HG02981 (cell line): ENCODE results near the gene PDCD11.
"Not testable (repeated sequence)": the region's sequence is repeated elsewhere in the genome, so short reads cannot be mapped to it uniquely, and the experiment has no call there.

Experiments
- ATAC-seq: cut with Tn5 transposase; IDR thresholded peaks from one replicate; pipeline ENCODE4 v1.9.1; 2021; ENCODE audit warnings: mild to moderate bottlenecking, moderate library complexity; ENCODE audit not compliant: unreplicated experiment

PDCD11 gene

DNA sequence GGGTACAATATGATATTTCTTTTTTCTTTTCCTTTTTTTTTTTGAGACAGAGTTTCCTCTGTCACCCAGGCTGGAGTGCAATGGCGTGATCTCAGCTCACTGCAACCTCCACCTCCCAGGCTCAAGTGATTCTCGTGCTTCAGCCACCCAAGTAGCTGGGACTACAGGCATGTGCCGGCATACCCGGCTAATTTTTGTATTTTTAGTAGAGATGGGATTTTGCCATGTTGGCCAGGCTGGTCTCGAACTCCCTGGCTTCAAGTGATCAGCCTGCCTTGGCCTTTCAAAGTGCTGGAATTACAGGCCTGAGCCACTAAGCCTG lies 20.7 kb downstream of the PDCD11 start:
- not testable (repeated sequence) for ATAC-seq

DNA sequence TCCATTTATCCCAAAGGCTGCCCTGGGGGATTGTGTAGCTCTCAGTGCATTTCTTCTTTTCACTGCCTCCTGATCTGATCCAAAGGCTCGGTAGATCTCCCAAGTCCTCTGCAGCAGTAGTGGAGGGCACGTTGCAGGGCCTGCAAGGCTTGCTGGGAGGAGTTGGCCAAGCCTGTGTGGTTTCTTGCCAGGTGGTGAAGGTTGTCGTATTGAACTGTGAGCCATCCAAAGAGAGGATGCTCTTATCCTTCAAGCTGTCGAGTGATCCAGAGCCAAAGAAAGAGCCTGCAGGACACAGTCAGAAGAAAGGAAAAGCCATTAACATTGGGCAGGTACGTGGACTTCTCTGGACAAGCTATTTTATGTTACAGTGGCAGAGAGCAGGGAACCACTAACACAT lies 21.2 kb downstream of the PDCD11 start:
- ATAC-seq: no peak

DNA sequence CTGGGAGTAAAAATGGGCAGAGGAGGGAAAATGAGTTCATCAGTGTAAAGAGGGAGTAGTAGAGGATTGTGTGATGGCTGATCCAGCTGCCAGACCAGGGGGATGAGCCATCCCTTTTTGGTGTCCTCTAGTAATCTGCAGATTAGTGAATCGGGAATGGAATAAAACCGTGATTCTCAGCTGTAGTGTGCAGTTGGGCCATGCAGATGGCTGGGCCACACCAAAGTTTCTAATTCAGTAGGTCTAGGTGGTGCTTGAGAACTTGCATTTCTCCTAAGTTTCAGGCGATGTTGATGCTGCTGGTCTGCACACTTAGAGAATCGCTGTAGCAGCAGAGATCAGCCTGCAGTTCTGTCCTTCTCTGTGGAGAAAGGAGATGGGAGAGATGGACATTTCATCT lies 22.7 kb downstream of the PDCD11 start:
- no peak for ATAC-seq

DNA sequence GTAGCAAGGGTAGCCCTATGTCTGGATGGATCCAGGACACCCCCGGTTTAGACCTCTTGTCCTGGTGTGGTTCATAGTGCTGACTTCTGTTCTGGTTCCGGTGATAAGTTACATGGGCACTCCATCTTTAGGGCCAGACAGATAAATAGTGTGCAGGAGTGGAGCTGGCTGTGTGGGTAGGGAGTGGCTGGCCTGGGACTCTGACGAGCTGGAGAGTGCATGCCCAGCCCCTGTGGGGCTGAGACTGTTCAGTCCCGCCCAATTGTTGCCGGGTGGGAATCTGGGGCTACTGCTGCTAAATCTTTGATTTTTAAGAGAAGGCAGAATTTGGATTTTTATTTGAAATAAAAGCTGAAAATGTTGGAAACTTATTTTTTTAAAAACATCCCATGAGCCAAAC lies 27.3 kb downstream of the PDCD11 start:
- no peak for ATAC-seq

DNA sequence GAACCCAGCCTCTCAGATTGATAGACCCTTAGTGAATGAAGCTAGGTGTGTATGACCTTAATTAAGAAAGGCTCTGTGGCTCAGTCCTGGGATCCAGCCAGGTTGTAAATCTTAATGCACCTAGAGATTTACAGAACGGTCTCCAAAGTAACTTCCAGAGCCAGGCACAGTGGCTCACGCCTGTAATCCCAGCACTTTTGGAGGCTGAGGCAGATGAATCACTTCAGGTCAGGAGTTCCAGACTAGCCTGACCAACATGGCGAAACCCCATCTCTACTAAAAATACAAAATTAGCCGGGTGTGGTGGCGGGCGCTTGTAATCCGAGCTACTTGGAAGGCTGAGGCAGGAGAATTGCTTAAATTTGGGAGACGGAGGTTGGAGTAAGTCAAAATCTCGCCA lies 31.4 kb downstream of the PDCD11 start:
- ATAC-seq: no peak

DNA sequence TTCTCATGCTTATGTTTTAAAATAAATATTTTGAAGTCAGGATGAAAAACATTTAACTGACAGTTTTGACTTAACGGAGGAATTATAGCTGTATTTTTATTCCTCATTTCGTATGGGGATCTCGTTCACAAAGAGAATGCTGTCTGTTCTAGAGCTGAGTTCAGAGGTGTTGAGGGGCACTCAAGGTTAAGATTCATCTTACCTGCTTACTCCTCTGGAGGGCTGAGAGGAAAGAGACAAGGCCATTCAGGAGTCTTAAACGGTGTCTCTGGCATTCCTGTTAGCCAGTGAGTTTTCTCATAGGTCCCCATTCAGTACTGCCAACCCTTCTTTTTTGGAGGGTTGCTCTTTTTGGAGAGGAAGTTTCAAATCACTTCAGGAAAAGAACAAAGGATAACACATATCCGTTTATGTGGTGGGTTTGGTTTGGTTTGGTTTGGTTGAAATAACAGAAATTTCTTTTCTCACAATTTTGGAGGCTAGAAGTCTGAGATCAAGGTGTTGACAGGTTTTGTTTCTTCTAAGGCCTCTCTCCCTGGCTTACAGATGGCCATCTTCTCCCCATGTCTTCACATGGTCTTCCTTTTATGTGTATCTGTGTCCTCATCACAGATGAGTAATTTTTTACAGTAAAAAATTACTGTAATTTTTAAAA lies 32.7 kb downstream of the PDCD11 start:
- no peak for ATAC-seq

DNA sequence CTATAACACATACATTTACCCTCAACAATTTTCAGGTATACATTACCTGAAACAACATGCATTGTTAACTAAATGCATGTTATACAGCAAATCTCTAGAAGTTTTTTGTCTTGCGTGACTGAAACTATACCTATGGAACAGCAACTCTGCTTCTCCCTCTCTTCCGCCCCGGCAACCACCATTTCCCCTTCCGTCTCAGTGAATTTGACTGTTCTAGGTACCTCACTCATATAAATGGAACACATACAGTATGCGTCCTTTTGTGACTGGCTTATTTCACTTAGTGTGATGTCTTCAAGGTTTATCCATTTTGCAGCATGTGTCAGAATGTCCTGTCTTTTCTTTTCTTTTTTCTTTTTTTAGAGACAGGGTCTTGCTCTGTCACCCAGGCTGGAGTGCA lies 33.2 kb downstream of the PDCD11 start:
- no peak for ATAC-seq

DNA sequence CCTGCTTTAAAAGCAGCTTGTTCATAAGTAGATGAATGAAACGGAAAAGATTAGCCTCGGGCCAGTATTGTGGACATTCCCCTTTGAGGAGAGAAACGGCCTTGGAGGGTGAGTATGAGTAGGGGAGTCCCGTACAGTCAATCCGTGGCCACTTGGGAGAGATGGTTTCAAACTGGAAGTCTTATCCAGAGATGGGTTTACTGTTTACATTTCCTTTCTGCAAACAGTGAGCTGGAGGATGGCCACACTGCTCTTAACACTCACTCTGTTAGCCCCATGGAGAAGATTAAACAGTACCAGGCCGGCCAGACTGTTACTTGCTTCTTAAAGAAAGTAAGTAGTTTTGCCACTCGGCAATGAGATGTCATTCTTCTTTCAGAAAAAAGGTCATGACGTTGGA lies 35.5 kb downstream of the PDCD11 start:
- no peak for ATAC-seq

DNA sequence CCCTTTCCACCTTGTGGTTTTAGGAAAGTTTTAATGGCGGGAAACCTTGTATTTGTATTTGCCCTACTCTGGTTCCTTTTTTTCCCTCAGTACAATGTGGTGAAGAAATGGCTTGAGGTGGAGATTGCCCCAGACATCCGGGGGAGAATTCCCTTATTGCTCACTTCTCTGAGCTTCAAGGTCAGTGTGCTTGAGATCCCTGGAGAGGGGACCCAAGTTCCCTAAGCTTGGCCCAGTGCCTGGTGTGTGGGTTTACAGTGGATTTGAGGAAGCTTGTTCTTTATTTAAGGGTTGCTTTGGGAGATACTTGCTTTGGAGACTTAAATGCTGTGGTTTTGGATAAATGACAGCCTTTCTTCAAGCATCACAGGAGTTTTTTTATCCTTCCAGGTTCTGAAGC lies 37.4 kb downstream of the PDCD11 start:
- no peak for ATAC-seq

DNA sequence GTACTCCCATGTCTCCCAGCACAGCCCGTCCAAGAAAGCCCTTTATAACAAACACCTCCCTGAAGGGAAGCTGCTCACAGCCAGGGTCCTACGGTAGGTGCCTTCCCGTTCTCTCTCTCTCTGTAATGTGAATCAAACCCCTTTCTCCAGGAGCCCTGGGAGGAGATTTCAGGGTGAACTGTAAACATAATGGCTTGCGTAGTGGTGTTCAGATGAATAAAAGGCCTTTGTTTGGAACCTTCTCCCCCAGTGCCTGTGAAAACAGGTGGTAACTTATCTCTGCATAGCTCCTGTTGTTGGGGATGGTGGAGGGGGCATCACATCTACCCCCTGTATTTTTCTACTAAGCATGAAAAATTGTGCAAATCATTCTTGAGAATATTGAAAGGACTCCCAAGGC lies 43.4 kb downstream of the PDCD11 start:
- ATAC-seq: no peak

DNA sequence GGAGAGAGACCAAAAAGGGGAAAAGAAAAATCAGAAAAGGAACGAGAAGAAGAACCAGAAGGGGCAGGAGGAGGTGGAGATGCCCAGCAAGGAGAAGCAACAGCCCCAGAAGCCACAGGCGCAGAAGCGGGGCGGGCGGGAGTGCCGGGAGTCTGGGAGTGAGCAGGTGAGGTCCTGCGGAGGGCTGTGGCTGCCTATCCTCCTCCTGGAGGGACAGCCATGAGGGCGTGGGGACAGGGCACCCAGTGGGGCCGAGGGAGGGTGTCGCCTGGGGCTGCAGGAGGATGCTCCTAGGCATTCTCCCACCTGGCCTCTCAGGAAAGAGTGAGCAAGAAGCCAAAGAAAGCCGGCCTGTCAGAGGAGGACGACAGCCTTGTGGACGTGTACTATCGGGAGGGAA lies 44.0 kb downstream of the PDCD11 start:
- no peak for ATAC-seq

DNA sequence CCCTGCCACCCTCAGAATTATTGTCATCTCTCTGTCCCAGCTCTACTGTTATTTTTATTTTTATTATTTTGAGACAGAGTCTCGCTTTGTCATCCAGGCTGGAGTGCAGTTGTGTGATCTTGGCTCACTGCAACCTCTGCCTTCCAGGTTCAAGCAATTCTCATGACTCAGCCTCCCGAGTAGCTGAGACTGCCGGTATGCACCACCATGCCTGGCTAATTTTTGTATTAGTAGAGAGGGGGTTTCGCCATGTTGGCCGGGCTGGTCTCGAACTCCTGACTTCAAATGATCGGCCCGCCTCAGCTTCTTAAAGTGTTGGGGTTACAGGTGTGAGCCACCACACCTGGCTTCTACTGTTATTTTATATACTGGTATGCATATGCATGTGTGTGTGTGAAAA lies 44.8 kb downstream of the PDCD11 start:
- no peak for ATAC-seq

DNA sequence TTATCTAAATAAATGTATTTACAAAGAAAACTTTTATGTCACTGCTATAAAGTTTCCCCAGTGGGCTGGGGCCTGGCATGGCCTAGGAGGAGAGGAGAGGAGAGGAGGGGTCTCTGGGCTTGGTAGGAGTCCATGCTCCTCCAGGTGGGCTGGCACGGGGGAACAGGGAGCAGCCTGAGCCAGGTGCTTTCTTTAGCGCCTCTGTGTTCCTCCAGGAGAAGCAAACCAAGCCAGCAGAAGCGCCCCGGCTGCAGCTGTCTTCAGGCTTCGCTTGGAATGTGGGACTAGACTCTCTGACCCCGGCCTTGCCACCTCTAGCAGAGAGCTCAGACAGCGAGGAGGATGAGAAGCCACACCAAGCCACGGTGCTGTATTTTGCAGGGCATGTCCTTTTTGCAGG lies 45.2 kb downstream of the PDCD11 start:
- ATAC-seq: no peak

DNA sequence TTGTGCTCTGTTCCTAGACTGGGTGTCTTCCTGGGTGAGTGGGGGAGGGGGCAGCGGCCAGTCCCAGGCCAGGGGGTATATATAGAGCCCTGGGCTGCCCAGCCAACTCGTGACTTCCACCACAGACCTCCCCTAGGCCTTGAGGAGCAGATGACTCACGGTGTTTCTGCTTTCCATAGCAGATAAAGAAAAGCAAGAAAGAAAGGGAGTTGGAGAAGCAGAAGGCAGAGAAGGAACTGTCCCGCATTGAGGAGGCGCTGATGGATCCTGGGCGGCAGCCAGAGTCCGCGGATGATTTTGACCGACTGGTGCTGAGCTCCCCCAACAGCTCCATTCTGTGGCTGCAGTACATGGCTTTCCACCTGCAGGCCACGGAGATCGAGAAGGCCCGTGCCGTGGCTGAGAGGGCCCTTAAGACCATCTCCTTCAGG lies 45.6 kb downstream of the PDCD11 start:
- ATAC-seq: no peak

DNA sequence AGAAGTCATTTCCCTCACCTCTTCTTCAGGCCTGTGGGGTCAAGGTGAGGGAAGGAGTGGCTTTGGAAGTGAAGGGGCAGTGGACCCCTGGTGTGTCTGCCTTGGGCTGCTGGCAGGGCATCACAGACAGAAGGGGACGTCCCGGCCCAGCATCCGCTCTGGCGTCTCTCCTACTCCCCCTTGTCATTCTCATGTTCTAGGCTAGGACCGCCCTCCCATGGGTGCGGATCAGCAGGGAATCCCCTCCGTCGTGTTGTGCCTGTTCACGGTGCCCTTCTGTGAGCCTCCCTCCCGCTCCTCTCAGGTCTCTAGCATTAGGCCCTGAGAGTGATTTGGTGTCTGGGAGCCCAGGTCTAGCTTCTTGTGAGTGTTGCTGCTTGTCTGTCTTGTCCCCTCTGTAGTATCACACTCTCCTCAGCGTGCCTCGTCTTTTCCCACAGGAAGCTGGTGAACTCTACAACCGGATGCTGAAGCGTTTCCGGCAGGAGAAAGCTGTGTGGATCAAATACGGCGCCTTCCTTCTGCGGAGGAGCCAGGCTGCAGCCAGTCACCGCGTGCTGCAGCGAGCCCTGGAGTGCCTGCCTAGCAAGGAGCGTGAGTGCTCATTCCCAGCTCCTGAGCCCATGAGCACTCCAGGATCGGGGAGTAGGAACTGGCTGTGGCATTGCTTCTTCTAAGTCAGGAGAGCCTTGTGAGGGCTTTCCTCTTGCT lies 47.2 kb downstream of the PDCD11 start:
- no peak for ATAC-seq

DNA sequence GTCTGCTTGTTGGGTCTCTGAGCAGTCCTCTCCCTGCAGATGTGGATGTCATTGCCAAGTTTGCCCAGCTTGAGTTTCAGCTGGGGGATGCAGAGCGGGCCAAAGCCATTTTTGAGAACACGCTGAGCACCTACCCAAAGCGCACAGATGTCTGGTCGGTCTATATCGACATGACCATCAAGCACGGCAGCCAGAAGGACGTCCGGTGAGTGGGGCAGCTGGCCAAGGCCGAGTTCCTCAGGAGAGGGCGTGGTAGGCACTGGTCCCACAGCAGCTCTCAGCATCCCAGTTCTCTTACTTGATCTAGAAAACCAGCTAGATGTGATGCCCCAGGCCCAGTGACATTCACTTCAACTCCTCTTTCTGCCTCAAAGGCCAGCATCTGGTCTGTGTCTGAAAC lies 48.1 kb downstream of the PDCD11 start:
- ATAC-seq: no peak

DNA sequence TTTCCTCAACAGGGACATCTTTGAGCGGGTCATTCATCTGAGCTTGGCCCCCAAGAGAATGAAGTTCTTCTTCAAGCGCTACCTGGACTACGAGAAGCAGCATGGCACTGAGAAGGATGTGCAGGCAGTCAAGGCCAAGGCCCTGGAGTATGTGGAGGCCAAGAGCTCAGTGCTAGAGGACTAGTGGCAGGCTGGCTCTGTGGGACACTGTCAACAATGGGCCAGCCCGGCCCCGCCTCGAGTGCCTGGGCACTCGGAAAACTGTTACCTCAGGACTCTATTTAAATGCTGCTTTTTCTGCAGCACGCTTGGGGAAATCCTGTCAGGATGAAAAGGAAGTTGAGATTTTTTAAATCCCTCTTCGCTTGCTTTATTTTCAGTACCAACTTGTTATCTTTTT lies 48.9 kb downstream of the PDCD11 start:
- no peak for ATAC-seq

DNA sequence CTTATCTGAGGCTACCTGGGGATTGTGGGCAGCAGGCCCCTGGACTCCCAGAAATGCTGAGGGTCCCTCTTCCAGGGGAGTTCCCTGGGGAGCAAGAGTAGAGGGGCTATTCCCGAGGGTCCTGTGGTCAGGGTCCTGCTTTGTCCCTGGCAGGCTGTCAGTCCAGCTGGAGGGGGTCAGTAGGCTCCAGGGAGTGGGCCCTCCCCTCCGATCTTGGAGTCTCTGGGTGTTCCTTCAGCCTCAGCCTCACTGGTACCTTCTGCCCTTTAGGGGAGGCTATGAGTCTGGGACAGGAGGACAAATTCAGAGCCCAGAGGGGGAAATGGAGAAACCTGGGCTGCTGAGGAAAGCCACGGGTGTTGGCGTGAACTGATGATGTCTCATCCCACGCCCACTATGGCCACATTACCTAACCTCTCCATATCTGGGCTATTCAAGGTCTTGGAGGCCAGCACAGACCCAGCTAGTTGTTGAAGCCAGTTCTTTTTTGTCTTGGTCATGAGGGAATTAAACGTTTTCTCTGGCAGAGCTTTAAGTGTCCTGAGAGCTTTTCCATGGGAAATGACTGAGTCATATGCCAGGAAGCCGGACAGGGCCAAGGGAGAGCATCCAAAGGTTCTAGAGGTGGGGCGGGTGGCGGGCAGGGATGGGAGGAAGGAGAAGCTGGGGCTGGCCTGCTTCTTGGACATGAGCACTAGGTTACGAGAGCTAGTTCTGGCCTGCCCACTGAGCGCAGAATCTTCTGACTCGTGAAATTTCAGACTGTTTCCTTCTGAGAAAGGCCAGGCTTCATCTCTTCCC lies 49.5 kb downstream of the PDCD11 start:
- no peak for ATAC-seq

DNA sequence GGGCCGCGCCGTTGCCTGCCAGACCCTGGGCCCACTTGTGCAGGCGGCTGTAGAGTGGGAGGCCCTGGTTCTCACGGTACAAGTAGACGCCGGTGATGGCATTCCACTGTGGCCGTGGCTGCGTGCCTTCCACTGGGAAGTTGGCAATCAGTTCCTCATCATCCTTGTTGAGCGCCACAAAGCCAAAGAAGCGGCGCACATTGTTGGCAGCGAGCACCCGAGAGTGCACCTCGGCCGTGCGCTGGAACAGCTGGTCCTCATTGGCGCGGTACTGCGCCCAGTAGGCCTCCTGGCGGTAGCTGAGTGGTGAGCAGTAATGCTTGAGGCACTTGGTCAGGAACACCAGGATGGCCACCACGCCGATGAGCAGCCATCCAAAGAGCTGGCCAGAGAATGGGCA lies 50.8 kb downstream of the PDCD11 start:
- no peak for ATAC-seq

DNA sequence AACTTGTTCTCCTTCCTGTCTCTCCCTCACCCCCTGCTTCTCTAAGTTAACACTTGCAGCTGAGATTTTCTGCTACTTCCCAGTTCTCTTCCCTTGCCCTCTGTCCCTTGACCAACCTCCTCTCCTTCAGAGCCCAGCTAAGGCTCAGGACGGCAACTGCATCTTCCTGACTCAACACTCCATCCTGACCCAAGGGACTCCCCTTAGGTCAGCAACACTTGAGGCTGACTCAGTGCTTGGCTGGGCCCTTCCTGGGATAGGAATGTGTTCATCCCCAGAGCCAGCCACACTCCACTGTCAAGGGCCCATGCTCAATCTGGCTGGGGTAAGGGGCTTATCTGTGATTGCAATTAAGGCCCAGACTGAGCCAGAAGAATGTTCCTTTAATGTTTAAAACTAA lies 52.3 kb downstream of the PDCD11 start:
- no peak for ATAC-seq

DNA sequence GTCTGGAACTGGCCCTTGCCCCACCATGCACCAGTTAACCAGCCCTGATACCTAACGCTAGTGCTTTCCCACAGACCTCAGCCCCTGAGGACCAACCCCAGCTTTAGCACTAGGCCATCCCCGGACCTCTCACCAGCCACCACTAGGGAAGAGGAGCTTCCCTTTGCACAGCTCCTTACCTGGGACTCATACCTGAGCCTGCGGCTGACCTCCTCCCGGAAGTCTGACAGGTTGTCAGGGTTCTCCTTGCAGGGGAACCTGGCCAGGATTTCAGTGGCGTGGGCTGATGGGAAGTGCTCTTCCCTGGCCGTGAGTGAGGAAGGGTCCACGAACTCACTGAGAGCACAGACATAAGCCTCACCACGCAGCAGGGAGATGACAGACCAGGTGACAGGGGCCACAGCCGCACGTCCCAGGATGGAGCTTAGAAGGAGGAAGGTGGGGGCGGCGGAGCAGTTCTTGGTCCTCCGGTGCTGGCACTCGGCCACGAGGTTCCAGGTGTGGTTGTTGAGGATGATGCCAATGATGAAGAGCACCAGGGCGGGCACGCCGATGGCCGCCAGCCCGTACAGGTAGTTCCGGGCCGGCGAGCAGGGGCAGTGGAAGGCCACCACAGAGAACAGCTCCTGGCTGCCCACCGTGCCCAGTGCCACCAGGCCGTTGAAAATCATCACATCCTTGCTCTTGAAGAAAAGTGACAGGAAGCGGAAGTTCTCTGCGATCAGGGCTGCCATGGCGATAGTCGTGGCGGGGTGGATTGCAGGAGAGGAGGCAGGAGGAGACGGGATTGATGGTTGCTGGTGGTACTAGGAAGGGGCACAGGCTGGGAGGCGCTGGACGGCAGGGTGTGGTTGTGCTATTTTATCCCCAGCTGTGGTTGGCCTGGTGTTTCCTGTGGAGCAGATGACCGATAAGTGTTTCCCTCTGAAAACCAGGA lies 53.0 kb downstream of the PDCD11 start:
- ATAC-seq: no peak
